TTC549 (cell line): ENCODE measurements around the gene TOM1L2.
"Not testable (repeated sequence)": the region's sequence is repeated elsewhere in the genome, so short reads cannot be mapped to it uniquely, and the experiment has no call there.

Experiments used
- FAIRE-seq: peaks from 2 replicates; lab custom pipeline; 2012; peaks lifted over from hg19 to GRCh38; lab: Jason Lieb, UNC

The TOM1L2 gene

GRCh38 chr17:17972126-17972951 lies at the start of gene TOM1L2, which contains the start of gene DRC3:
TOM1L2 (minus strand) TSS chr17:17972400; CDS start chr17:17972313, 87 bp downstream.
DRC3 (plus strand) TSS chr17:17972862; CDS start chr17:17977599, 4,737 bp downstream.
- peak; percentile 99 for FAIRE-seq

GRCh38 chr17:18021372-18021771 lies 49.2 kb upstream of the TOM1L2 start:
- no peak for FAIRE-seq

GRCh38 chr17:18020971-18021370 lies 48.8 kb upstream of the TOM1L2 start:
- FAIRE-seq: no peak

- no peak for FAIRE-seq
Measured at GRCh38 chr17:18019838-18020154, 47.6 kb upstream of the TOM1L2 start.

- FAIRE-seq: no peak
Measured at GRCh38 chr17:18018411-18018921, 46.3 kb upstream of the TOM1L2 start.

GRCh38 chr17:18017958-18018357 lies 45.8 kb upstream of the TOM1L2 start:
- FAIRE-seq: no peak

- FAIRE-seq: no peak
Measured at GRCh38 chr17:18016426-18016825, 44.2 kb upstream of the TOM1L2 start.

- no peak for FAIRE-seq
Measured at GRCh38 chr17:18015593-18015992, 43.4 kb upstream of the TOM1L2 start.

- FAIRE-seq: no peak
Measured at GRCh38 chr17:18014006-18014405, 41.8 kb upstream of the TOM1L2 start.

GRCh38 chr17:18011286-18011685 lies 39.1 kb upstream of the TOM1L2 start:
- no peak for FAIRE-seq

- FAIRE-seq: no peak
Measured at GRCh38 chr17:18009609-18010420, 37.6 kb upstream of the TOM1L2 start.

- no peak for FAIRE-seq
Measured at GRCh38 chr17:18008496-18009268, 36.5 kb upstream of the TOM1L2 start.

GRCh38 chr17:18006495-18007239 lies 34.5 kb upstream of the TOM1L2 start:
- no peak for FAIRE-seq

- no peak for FAIRE-seq
Measured at GRCh38 chr17:18005496-18005895, 33.3 kb upstream of the TOM1L2 start.

GRCh38 chr17:18004884-18005305 lies 32.7 kb upstream of the TOM1L2 start:
- FAIRE-seq: no peak

- FAIRE-seq: no peak
Measured at GRCh38 chr17:18004345-18004744, 32.1 kb upstream of the TOM1L2 start.

GRCh38 chr17:18002171-18002570 lies 30.0 kb upstream of the TOM1L2 start:
- FAIRE-seq: no peak

GRCh38 chr17:18000030-18000408 lies 27.8 kb upstream of the TOM1L2 start:
- FAIRE-seq: no peak

GRCh38 chr17:17999364-18000029 lies 27.3 kb upstream of the TOM1L2 start:
- FAIRE-seq: no peak

GRCh38 chr17:17998934-17999333 lies 26.7 kb upstream of the TOM1L2 start:
- no peak for FAIRE-seq

GRCh38 chr17:17995887-17996286 lies 23.7 kb upstream of the TOM1L2 start:
- not testable (repeated sequence) for FAIRE-seq
